Nucleus accumbens (tissue), 56 donors: Measurements from ENCODE around the gene NR6A1.

Experiments used
- DNase-seq, 56 donors: peaks; one replicate each; lab custom pipeline; 2025; lab: John Stamatoyannopoulos, UW

The NR6A1 gene

GRCh38 chr9:124551472-124552272 lies 219.4 kb downstream of the NR6A1 start:
- peak in 46 of 56 donors; percentile 1 to 74 (median 25) for DNase-seq

- no peak for DNase-seq
Observed at GRCh38 chr9:124550072-124550471, 221.0 kb downstream of the NR6A1 start.

GRCh38 chr9:124549016-124549415 lies 222.1 kb downstream of the NR6A1 start:
- no peak for DNase-seq

GRCh38 chr9:124544535-124544934 lies 226.6 kb downstream of the NR6A1 start:
- no peak for DNase-seq

- no peak for DNase-seq
Observed at GRCh38 chr9:124541824-124542223, 229.3 kb downstream of the NR6A1 start.

GRCh38 chr9:124537926-124538325 lies 233.2 kb downstream of the NR6A1 start:
- DNase-seq, result no peak

GRCh38 chr9:124535846-124536245 lies 235.3 kb downstream of the NR6A1 start:
- DNase-seq, result no peak

GRCh38 chr9:124532897-124533296 lies 238.2 kb downstream of the NR6A1 start:
- DNase-seq, result no peak

- DNase-seq, result no peak
Observed at GRCh38 chr9:124531115-124531514, 240.0 kb downstream of the NR6A1 start.

GRCh38 chr9:124530246-124530645 lies 240.9 kb downstream of the NR6A1 start:
- no peak for DNase-seq

GRCh38 chr9:124527781-124528180 lies 243.3 kb downstream of the NR6A1 start:
- DNase-seq, result no peak

GRCh38 chr9:124526174-124526573 lies 244.9 kb downstream of the NR6A1 start:
- DNase-seq, result no peak

- no peak for DNase-seq
Observed at GRCh38 chr9:124522121-124523098, 248.7 kb downstream of the NR6A1 start.

GRCh38 chr9:124521142-124521541 lies 250.0 kb downstream of the NR6A1 start:
- no peak for DNase-seq

GRCh38 chr9:124520206-124520596 lies 250.9 kb downstream of the NR6A1 start:
- DNase-seq, result peak in 29 of 56 donors; percentile 3 to 56 (median 27)

- no peak for DNase-seq
Observed at GRCh38 chr9:124518116-124518515, 253.0 kb downstream of the NR6A1 start.

GRCh38 chr9:124517600-124517999 lies 253.5 kb downstream of the NR6A1 start:
- no peak for DNase-seq

GRCh38 chr9:124514874-124515273 lies 256.2 kb downstream of the NR6A1 start:
- DNase-seq, result no peak

GRCh38 chr9:124514125-124514524 lies 257.0 kb downstream of the NR6A1 start:
- no peak for DNase-seq

GRCh38 chr9:124513376-124513994 lies 257.6 kb downstream of the NR6A1 start:
- DNase-seq, result peak in 2 of 56 donors; percentile 14 to 16

GRCh38 chr9:124512806-124513204 lies 258.3 kb downstream of the NR6A1 start:
- DNase-seq, result no peak
